Endometrium (tissue), 2 donors: ENCODE measurements around the gene REG4.

Experiments used
- FAIRE-seq: peaks from 2 replicates; lab custom pipeline; 2012; peaks lifted over from hg19 to GRCh38; lab: Jason Lieb, UNC
- donor health status: control.
- donor health status: control.

Gene REG4

DNA sequence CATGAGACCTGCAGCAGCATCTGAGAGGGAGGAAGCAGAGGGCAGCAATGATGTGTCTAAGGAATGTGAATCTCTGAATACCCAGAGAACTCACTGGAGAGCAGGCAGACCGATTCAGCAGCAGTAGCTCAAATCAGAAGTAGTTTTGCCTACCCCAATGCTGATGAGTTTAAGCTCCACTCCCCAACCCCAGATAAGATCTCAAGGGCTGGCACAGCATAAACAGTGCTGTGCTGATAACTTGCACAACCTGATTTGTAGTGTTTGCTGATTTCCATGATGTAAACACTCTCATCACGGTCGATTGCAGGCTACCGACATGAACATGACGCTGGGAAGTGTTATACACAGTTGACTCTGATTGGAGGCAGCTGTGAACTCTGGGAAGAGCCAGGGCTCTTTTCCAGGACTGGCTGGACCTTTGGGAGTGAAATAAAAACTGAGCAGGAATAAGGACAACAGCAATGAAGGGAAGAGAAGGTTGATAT lies 31.3 kb downstream of the REG4 start:
- FAIRE-seq = no peak

- FAIRE-seq = peak; percentile 77
Observed at GRCh38 chr1:119778886-119779560, 32.2 kb downstream of the REG4 start.

GRCh38 chr1:119778359-119778758 lies 32.9 kb downstream of the REG4 start:
- FAIRE-seq = no peak

- FAIRE-seq = no peak
Observed at GRCh38 chr1:119774746-119775490, 36.3 kb downstream of the REG4 start.

GRCh38 chr1:119773711-119774241 lies 37.5 kb downstream of the REG4 start:
- no peak for FAIRE-seq

DNA sequence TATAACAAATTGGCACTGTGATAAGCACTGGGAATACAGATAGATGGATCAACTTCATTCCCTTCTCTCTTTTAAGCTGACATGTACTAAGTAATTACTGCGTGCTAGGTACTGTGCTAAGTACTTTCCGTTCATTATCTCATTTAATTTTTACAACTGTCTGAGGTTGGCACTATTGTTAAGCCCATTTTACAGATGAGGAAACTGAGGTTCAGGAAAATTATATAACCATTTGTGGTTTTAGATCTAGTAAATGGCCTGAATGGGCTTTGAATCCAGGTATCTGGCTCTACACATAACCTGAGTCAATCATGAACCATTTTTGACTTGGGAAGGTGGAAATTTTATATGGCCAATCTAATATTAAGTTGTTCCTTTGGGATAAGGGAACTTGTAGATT lies 39.0 kb downstream of the REG4 start:
- FAIRE-seq = no peak

DNA sequence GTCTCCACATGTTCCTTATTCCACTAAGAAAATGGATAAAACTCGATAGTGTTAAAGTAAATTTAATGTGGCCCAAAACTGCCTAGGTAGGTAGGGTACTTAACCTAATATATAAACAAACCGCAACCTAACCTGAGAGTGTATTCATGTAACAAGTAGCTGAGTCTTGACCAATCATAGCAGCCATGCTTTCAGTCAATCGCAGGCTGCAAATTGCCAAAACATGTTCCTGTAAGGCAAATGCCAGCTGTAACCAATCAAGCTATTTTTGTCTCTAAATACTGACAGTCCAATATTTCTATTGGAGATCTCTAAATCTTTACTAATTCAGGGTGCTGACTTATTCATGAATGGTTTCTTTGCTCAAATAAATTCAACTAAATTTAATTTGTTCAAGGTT lies 39.5 kb downstream of the REG4 start:
- no peak for FAIRE-seq

DNA sequence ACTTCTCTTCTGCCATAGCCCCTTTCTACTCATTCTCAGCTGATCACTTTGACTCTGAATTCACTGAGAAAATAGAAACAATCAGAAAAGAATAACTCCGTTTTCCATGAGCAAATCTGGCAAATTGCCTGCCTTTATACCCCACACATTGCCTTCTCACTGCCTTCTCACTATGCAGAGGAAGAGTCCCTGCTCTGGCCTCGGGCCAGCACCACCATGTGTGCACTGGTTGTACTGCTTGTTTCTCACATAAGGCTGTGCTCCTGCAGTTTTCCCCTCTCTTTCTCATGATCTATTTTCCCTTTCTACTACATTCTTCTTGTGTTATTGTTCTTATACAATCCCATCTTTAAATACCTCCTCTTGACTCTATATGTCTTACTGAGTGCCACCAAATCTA lies 40.2 kb downstream of the REG4 start:
- no peak for FAIRE-seq

- no peak for FAIRE-seq
Observed at GRCh38 chr1:119768778-119769177, 42.5 kb downstream of the REG4 start, which contains the start of gene HMGCS2. Gene HMGCS2 (minus strand): TSS chr1:119768905. CDS start chr1:119768844, 61 bp downstream.

- no peak for FAIRE-seq
Observed at GRCh38 chr1:119767486-119767885, 43.8 kb downstream of the REG4 start.

- FAIRE-seq = no peak
Observed at GRCh38 chr1:119766374-119766794, 44.9 kb downstream of the REG4 start.

GRCh38 chr1:119764220-119764619 lies 47.0 kb downstream of the REG4 start:
- no peak for FAIRE-seq

DNA sequence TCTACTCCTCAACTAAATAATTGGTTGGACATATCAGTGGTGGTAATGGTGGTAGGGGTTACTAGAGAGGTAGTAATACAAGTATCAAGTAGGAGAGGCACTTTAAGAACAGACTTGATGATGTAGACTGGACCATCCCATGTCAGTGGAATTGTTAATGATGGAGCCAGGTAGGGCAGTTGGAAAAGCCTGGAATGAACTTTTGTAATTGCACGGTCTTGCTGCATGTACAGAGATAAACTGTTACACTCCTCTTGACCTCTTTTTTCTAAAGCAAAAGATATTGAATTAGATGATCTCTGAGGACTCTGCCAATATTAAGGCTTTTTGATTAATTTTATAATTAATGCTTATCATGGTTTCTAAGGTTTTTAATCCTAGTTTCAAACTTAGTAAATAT lies 48.3 kb downstream of the REG4 start:
- no peak for FAIRE-seq

- FAIRE-seq = no peak
Observed at GRCh38 chr1:119762409-119762808, 48.9 kb downstream of the REG4 start.

- no peak for FAIRE-seq
Observed at GRCh38 chr1:119758584-119758983, 52.7 kb downstream of the REG4 start.

GRCh38 chr1:119752592-119752991 lies 58.7 kb downstream of the REG4 start:
- no peak for FAIRE-seq

- FAIRE-seq = no peak
Observed at GRCh38 chr1:119748040-119748439, 63.2 kb downstream of the REG4 start.

DNA sequence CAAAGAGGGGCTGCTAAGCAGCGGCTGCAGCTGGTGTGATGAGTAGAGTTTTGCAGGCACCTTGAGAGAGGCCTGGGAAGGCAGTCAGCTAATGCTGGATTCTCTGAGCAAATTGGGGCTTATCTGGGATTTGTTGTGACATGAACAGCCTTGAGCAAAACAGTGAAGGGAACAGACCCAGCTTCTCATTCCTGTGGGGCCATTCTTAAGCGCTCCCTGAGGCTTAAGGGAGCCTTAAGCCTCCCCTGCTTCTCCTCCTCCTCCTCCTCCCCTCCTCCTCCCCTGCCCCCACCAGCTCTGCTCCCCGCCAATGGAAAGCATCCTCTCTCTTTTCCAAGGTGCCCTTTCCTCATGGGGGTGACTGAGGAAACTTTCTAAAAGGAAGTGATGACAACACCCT lies 63.8 kb downstream of the REG4 start:
- FAIRE-seq = no peak

GRCh38 chr1:119745034-119745433 lies 66.2 kb downstream of the REG4 start:
- FAIRE-seq = no peak

GRCh38 chr1:119744598-119744942 lies 66.7 kb downstream of the REG4 start:
- no peak for FAIRE-seq
